MM.1S (cell line): ENCODE data around the gene GLT8D2.

Experiments used
- DNase-seq: peaks from one replicate; pipeline ENCODE4 v3.0.0-alpha.2; 2015
- H2AFZ ChIP-seq: fragments of 300-600 bp; sonication (generic); 2 replicates; pipeline ENCODE4 v1.6.0; 2016; ENCODE audit warnings: antibody characterized with exemption, low read length
- H3F3A ChIP-seq: fragments of 300-600 bp; sonication (generic); 2 replicates; pipeline ENCODE4 v1.6.1; 2016; ENCODE audit warnings: mild to moderate bottlenecking, antibody characterized with exemption, low read length, moderate library complexity, mixed read lengths; ENCODE audit not compliant: insufficient read depth
- H3K27ac ChIP-seq: fragments of 300-600 bp; sonication (generic); 2 replicates; pipeline ENCODE4 v1.5.1; 2016; ENCODE audit warnings: mild to moderate bottlenecking, low read length
- H3K27me3 ChIP-seq: fragments of 300-600 bp; sonication (generic); replicated peaks from 2 replicates; pipeline ENCODE4 v1.6.0; 2016; ENCODE audit warnings: low read length; ENCODE audit not compliant: insufficient read depth
- H3K36me3 ChIP-seq: fragments of 300-600 bp; sonication (generic); replicated peaks from 2 replicates; pipeline ENCODE4 v1.6.1; 2016; ENCODE audit warnings: mild to moderate bottlenecking, low read length, mixed read lengths; ENCODE audit not compliant: insufficient read depth
- H3K4me1 ChIP-seq: fragments of 300-600 bp; sonication (generic); 2 replicates; pipeline ENCODE4 v1.6.1; 2016; ENCODE audit warnings: low read length, mixed read lengths
- H3K4me2 ChIP-seq: fragments of 300-600 bp; sonication (generic); 2 replicates; pipeline ENCODE4 v1.6.0; 2016; ENCODE audit warnings: low read depth, low read length
- H3K4me3 ChIP-seq: fragments of 300-600 bp; sonication (generic); 2 replicates; pipeline ENCODE4 v1.5.1; 2016; ENCODE audit warnings: low read length, mixed read lengths
- H3K79me2 ChIP-seq: fragments of 300-600 bp; sonication (generic); 2 replicates; pipeline ENCODE4 v1.6.1; 2016; ENCODE audit warnings: mixed run types, low read length, mixed read lengths
- H3K9ac ChIP-seq: fragments of 300-600 bp; sonication (generic); 2 replicates; pipeline ENCODE4 v1.6.1; 2016; ENCODE audit warnings: low read length, mixed read lengths
- H3K9me2 ChIP-seq: fragments of 300-600 bp; sonication (generic); replicated peaks from 2 replicates; pipeline ENCODE4 v1.6.1; 2016; ENCODE audit warnings: mild to moderate bottlenecking, low read length, mixed read lengths; ENCODE audit not compliant: insufficient read depth
- H3K9me3 ChIP-seq: fragments of 300-600 bp; sonication (generic); replicated peaks from 2 replicates; pipeline ENCODE4 v1.6.1; 2016; ENCODE audit warnings: mild to moderate bottlenecking, low read length, mixed read lengths; ENCODE audit not compliant: insufficient read depth
- H4K20me1 ChIP-seq: fragments of 300-600 bp; sonication (generic); 2 replicates; pipeline ENCODE4 v1.6.1; 2016; ENCODE audit warnings: mild to moderate bottlenecking, low read length, moderate library complexity, mixed read lengths; ENCODE audit not compliant: insufficient read depth
- EZH2 ChIP-seq: fragments of 300-600 bp; sonication (generic); optimal IDR thresholded peaks from 2 replicates; pipeline ENCODE3; 2017; ENCODE audit warnings: low read depth, mild to moderate bottlenecking, antibody characterized with exemption, low read length, mixed read lengths
- EZH2phosphoT487 ChIP-seq: fragments of 300-600 bp; sonication (generic); IDR thresholded peaks from 2 replicates; pipeline ENCODE4 v1.6.1; 2018; ENCODE audit warnings: antibody characterized with exemption, low read length
- TF ChIP-seq, protein P1 (sequence below): fragments of 300-600 bp; sonication (generic); IDR thresholded peaks from 2 replicates; pipeline ENCODE4 v1.5.1; 2016; ENCODE audit warnings: antibody characterized with exemption, low read length, mixed read lengths

Gene GLT8D2

DNA sequence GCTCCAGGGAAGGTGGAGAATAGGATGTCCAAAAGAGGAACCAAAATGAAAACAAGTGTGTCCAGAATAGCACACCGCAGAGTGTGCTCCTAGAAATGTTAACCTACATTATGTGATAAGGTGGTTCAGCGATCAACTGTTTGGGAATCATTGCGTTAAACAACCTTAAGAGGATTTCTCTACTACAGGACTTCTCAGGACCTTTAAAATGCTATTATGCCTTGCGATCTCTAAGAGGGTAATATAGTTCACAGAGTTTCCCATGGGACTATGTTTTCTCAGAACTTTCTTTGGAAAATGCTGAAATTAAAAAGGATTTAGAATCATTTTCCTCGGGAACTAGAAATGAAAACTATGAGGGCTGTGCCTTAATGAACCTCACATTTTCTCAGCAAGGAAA, 1.8 kb downstream of the GLT8D2 start:
- no peaks in the 10 kb centered on the region for H3K9me3 ChIP-seq
- H3F3A ChIP-seq: no peaks in the 10 kb centered on the region
- no peak overlapping the region for H3K9ac ChIP-seq
- TF ChIP-seq EZH2phosphoT487: no peak
- TF ChIP-seq EZH2: no peak
- TF ChIP-seq, protein P1, sequence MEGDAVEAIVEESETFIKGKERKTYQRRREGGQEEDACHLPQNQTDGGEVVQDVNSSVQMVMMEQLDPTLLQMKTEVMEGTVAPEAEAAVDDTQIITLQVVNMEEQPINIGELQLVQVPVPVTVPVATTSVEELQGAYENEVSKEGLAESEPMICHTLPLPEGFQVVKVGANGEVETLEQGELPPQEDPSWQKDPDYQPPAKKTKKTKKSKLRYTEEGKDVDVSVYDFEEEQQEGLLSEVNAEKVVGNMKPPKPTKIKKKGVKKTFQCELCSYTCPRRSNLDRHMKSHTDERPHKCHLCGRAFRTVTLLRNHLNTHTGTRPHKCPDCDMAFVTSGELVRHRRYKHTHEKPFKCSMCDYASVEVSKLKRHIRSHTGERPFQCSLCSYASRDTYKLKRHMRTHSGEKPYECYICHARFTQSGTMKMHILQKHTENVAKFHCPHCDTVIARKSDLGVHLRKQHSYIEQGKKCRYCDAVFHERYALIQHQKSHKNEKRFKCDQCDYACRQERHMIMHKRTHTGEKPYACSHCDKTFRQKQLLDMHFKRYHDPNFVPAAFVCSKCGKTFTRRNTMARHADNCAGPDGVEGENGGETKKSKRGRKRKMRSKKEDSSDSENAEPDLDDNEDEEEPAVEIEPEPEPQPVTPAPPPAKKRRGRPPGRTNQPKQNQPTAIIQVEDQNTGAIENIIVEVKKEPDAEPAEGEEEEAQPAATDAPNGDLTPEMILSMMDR: no peak
- H3K27me3 ChIP-seq: no peaks in the 10 kb centered on the region
- H4K20me1 ChIP-seq: no peaks in the 10 kb centered on the region
- H3K27ac ChIP-seq: no peak overlapping the region
- no peaks in the 10 kb centered on the region for H3K9me2 ChIP-seq
- no peaks in the 10 kb centered on the region for H3K36me3 ChIP-seq
- H3K4me3 ChIP-seq: no peak overlapping the region
- no peak for DNase-seq
- H3K4me2 ChIP-seq: no peak overlapping the region
- no peaks in the 10 kb centered on the region for H3K79me2 ChIP-seq
- peaks cover 8% of the 10 kb centered on the region; the same call in 1 of the 2 replicates for H3K4me1 ChIP-seq
- H2AFZ ChIP-seq: no peak overlapping the region

DNA sequence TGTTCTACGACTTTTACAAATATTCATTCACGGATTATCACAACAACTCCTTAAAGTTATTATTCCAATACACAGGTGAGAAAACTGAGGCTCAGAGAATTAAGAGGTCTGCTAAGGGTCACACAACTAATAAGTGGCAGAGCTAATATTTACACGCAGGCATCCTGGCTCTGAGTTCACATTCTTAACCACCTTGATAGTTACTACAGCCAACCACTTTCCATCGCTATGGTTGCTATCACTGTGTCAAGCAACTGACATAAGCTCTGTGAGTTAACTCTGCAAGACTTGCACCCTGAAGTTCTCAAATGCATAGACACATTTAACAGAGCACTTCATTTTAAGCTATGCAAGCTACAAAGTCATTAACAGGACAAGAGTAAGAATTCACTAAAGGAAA, 3.7 kb downstream of the GLT8D2 start:
- Histone ChIP-seq H3K9me2 (no peaks in the 10 kb centered on the region), H3K27ac (no peak overlapping the region), H3K4me1 (peaks cover 8% of the 10 kb centered on the region; the same call in 1 of the 2 replicates), H3K4me3 (no peak overlapping the region), H2AFZ (no peak overlapping the region), H3F3A (no peaks in the 10 kb centered on the region), H3K9me3 (no peaks in the 10 kb centered on the region), H3K9ac (no peak overlapping the region), H3K27me3 (no peaks in the 10 kb centered on the region), H3K4me2 (no peak overlapping the region), H4K20me1 (no peaks in the 10 kb centered on the region), H3K36me3 (no peaks in the 10 kb centered on the region), H3K79me2 (no peaks in the 10 kb centered on the region)
- DNase-seq: no peak
- TF ChIP-seq EZH2: no peak
- TF ChIP-seq EZH2phosphoT487: no peak
- TF ChIP-seq, protein P1: no peak

DNA sequence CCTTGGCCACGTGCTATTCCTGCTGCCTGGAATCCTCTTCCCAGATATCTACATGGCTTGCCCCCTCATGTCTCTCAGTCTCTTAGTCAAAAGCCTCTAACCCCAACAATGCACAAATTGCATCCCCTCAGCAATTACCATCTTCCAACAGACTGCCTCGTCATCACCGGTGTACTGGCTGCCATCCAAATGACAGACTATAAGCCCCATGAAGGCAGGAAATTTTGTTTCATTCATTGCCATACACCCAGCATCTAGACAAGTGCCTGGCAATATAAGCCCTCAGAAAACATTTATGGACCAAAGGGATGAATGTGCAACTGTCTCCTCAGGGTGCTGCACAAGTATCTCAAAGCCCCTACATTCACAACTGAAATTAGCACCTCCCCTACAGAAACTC, 5.8 kb downstream of the GLT8D2 start:
- no peak for DNase-seq

More for the DNA sequence above, 5.8 kb downstream of the GLT8D2 start:
- Histone ChIP-seq H3K9me2 (no peaks in the 10 kb centered on the region), H2AFZ (no peak overlapping the region), H3F3A (no peaks in the 10 kb centered on the region), H3K36me3 (no peaks in the 10 kb centered on the region), H3K9me3 (no peaks in the 10 kb centered on the region), H3K4me3 (no peak overlapping the region), H3K9ac (no peak overlapping the region), H4K20me1 (no peaks in the 10 kb centered on the region), H3K27ac (no peak overlapping the region), H3K27me3 (no peaks in the 10 kb centered on the region), H3K4me1 (peaks cover 8% of the 10 kb centered on the region; the same call in 1 of the 2 replicates), H3K79me2 (no peaks in the 10 kb centered on the region), H3K4me2 (no peak overlapping the region)
- TF ChIP-seq EZH2phosphoT487 (no peak), EZH2 (no peak)
- TF ChIP-seq, protein P1: no peak
